ENCODE data around the gene SMARCAL1. TPM values are rescaled to one million over a fixed set of nuclear protein-coding genes. Genes with fewer than 3 reads are reported as not detected.

SMARCAL1 gene
- total RNA-seq, 1 experiment from 2014 or later, result 40.5 TPM

DNA sequence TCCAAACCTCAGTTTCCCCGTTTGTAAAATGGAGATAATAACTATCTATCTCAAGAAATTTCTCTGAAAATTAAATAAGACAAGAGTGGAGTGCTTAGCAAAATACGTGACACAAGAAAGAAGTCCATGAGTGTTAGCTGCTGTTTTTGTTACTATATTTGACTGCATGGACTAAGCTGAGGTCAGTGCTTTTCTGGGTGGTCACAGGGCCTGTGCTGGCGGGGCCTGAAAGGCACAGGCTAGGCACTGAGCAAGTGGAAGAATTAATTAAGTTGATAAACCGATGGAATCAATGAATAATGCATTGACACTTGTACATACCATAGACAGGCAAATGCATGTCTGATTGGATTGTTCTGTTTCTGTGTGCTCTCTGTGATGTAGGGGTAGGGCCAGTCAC lies 113.7 kb downstream of the SMARCAL1 start:
- Histone ChIP-seq H2AFZ (no peak overlapping the region), H4K20me1 (ENCODE audit: insufficient read depth) (no peaks in the 10 kb centered on the region), H3K4me2 (no peak overlapping the region), H3K9me2 (ENCODE audit: insufficient read depth) (no peaks in the 10 kb centered on the region), H3K27me3 (ENCODE audit: insufficient read depth, low read depth) (no peaks in the 10 kb centered on the region), H3K36me3 (ENCODE audit: low read depth) (no peaks in the 10 kb centered on the region), H3K9me3 (ENCODE audit: insufficient read depth, low read depth) (no peaks in the 10 kb centered on the region), H3K79me2 (ENCODE audit: low read depth) (no peaks in the 10 kb centered on the region), H3F3A (ENCODE audit: insufficient read depth, low read depth) (no peaks in the 10 kb centered on the region), H3K4me1 (replicated peaks; ENCODE audit: insufficient read depth) (no peaks in the 10 kb centered on the region), H3K4me3 (no peak overlapping the region), H3K27ac (no peak overlapping the region)
- POLR2A ChIA-PET (ENCODE audit: unreplicated experiment), result no interaction called here
- BruUV-seq (replicated peaks), result no TSS peak
- no peak for DNase-seq
- TF ChIP-seq CTCF (conservative IDR thresholded peaks at IDR 0.05), result no peak
- no peak for TF ChIP-seq EZH2 (IDR thresholded peaks at IDR 0.05; ENCODE audit: low read depth)
- CTCF ChIA-PET, result interaction anchor here (0.7 kb wide), 1 partner anchor 1454 kb away, joined by 3 read pairs; no protein-coding TSS in a partner anchor
- intact Hi-C loops (cut with micrococcal nuclease; ENCODE audit: unreplicated experiment), result no loop called here

DNA sequence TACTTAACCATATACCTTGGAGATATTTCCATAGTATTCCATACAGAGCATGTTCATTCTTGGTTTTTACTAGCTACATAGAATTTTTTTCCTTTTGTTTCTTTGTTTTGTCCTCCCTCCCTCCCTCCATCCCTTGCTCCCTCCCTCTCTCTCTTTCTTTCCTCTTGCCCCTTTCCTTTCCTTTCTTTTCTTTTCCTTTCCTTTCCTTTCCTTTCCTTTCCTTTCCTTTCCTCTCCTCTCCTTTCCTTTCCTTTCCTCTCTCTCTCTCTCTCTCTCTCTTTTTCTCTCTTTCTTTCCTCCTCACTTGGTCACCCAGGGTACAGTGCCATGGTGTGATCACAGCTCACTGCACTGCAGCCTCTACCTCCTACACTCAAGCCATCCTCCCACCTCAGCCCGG lies 114.7 kb downstream of the SMARCAL1 start:
- DNase-seq, result no peak
- Histone ChIP-seq H2AFZ (no peak overlapping the region), H3K27ac (no peak overlapping the region), H3K4me2 (no peak overlapping the region), H3K9me3 (ENCODE audit: insufficient read depth, low read depth) (no peaks in the 10 kb centered on the region), H3K27me3 (ENCODE audit: insufficient read depth, low read depth) (no peaks in the 10 kb centered on the region), H3K4me1 (replicated peaks; ENCODE audit: insufficient read depth) (no peaks in the 10 kb centered on the region), H3K4me3 (no peak overlapping the region), H3K36me3 (ENCODE audit: low read depth) (no peaks in the 10 kb centered on the region), H3K79me2 (ENCODE audit: low read depth) (no peaks in the 10 kb centered on the region), H3F3A (ENCODE audit: insufficient read depth, low read depth) (no peaks in the 10 kb centered on the region), H3K9me2 (ENCODE audit: insufficient read depth) (no peaks in the 10 kb centered on the region), H4K20me1 (ENCODE audit: insufficient read depth) (no peaks in the 10 kb centered on the region)
- TF ChIP-seq CTCF (conservative IDR thresholded peaks at IDR 0.05) (no peak), EZH2 (IDR thresholded peaks at IDR 0.05; ENCODE audit: low read depth) (no peak)
- CTCF ChIA-PET, result interaction anchor here (0.6 kb wide), 1 partner anchor 9 kb away, joined by 3 read pairs; no protein-coding TSS in a partner anchor
- POLR2A ChIA-PET (ENCODE audit: unreplicated experiment), result no interaction called here
- BruUV-seq (replicated peaks), result no TSS peak
- intact Hi-C loops (cut with micrococcal nuclease; ENCODE audit: unreplicated experiment), result no loop called here

- BruUV-seq (replicated peaks), result no TSS peak
- DNase-seq, result peak in 1 of 2 experiments; percentile 6
- ChIA-PET CTCF (no interaction called here), POLR2A (ENCODE audit: unreplicated experiment) (no interaction called here)
- no peaks in the 10 kb centered on the region for H4K20me1 ChIP-seq (ENCODE audit: insufficient read depth)
- TF ChIP-seq EZH2 (IDR thresholded peaks at IDR 0.05; ENCODE audit: low read depth), result no peak
- no peak for TF ChIP-seq CTCF (conservative IDR thresholded peaks at IDR 0.05)
- no peaks in the 10 kb centered on the region for H3K79me2 ChIP-seq (ENCODE audit: low read depth)
- H3K36me3 ChIP-seq (ENCODE audit: low read depth), result no peaks in the 10 kb centered on the region
- H3K4me1 ChIP-seq (replicated peaks; ENCODE audit: insufficient read depth), result no peaks in the 10 kb centered on the region
- no peak overlapping the region for H3K4me3 ChIP-seq
- H2AFZ ChIP-seq, result no peak overlapping the region
- no peaks in the 10 kb centered on the region for H3K27me3 ChIP-seq (ENCODE audit: insufficient read depth, low read depth)
- H3K27ac ChIP-seq, result no peak overlapping the region
- intact Hi-C loops (cut with micrococcal nuclease; ENCODE audit: unreplicated experiment), result no loop called here
- no peaks in the 10 kb centered on the region for H3K9me3 ChIP-seq (ENCODE audit: insufficient read depth, low read depth)
- no peaks in the 10 kb centered on the region for H3F3A ChIP-seq (ENCODE audit: insufficient read depth, low read depth)
- H3K4me2 ChIP-seq, result no peak overlapping the region
- H3K9me2 ChIP-seq (ENCODE audit: insufficient read depth), result no peaks in the 10 kb centered on the region
Observed at GRCh38 chr2:216527600-216527999, 115.3 kb downstream of the SMARCAL1 start.

Measured in PC-9 (cell line).